HG03045 (cell line): ENCODE measurements around the gene NPM1.

ENCODE experiments used
- ATAC-seq: cut with Tn5 transposase; IDR thresholded peaks from one replicate; pipeline ENCODE4 v1.9.1; 2021; ENCODE audit warnings: mild to moderate bottlenecking, moderate library complexity; ENCODE audit not compliant: unreplicated experiment

Gene NPM1

DNA sequence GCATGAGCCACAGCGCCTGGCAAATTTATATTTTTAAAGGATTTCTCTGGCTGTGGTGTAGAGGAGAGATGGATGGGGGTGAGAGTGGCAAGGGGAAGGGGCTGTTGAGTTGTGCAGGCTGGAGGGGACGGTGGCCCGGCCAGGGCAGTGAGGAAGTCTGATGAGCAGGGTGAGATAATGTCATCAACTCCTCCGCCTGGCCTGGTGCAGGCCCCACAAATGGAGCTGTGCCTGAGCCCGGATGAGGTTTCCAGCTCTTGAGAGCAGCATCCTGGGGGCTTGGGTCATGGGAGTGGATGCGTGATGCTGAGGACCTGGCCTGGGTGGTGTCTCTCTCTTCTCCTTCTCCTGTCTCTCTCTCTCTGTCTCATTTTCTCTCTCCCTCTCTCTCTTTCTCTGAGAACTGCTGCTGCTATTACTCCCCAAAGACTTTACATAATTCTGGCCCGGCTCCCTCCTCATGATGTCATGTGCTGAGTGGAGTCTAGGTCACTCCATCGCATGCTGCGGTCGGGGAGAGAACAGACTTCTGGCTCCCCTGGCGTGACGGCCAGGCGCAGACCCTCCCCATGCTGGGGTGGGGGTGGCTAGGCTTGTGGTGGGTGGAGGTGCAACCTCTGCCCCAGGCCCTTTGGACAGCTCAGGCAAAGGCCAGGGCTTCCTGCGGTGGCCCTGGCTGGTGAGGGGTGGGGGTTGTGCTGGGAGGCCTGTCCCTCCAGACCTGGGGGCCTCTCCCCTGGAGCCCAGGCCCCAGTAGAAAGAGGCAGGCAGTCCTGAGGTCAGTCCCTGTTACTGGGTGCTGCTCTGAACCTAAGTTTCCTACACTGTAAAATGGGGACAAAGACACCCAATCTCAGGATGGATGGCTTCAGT is 58.2 kb downstream of the NPM1 start:
- ATAC-seq, result no peak

- ATAC-seq, result no peak
Observed at GRCh38 chr5:171447226-171447625, 59.6 kb downstream of the NPM1 start.

DNA sequence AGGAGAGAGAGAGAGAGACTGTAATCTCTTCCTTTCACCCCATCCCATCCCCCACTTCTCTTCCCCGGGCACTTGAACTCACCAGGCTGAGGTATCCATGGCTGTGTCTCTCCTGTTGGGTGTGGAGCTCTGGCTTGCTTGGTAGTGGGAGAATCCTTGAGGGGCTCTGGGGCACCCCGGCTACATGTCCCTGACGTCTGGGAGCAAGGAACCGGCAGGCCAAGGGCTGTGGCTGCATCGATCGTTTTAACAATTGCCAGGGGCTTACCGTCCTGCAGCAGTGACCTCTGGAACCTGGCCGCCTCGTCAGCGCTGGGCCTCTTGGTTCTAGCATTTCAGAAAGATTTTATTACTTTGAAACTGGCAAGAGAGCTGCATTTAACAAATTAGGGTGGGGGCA is 61.8 kb downstream of the NPM1 start:
- ATAC-seq, result no peak

- no peak for ATAC-seq
Observed at GRCh38 chr5:171450423-171451331, 63.0 kb downstream of the NPM1 start.

DNA sequence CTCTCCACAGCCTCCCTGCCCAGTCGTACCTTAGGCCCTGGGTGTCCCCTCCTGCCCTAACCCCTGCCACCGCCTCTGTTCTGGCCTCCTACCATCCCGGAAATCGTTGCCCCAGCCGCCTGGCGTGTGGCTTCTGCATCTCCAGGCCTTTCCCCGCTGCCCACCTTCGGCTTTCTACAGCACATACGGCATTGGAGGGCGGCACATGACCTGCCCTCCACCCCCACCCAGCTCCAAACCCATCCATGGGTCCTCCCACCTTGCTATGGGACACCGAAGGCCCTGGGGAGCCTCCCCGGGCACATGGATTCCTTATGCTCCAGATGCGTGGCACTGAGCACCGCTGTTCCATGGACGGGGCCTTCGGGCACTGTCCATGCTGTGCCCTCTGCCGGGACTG is 63.8 kb downstream of the NPM1 start:
- no peak for ATAC-seq

DNA sequence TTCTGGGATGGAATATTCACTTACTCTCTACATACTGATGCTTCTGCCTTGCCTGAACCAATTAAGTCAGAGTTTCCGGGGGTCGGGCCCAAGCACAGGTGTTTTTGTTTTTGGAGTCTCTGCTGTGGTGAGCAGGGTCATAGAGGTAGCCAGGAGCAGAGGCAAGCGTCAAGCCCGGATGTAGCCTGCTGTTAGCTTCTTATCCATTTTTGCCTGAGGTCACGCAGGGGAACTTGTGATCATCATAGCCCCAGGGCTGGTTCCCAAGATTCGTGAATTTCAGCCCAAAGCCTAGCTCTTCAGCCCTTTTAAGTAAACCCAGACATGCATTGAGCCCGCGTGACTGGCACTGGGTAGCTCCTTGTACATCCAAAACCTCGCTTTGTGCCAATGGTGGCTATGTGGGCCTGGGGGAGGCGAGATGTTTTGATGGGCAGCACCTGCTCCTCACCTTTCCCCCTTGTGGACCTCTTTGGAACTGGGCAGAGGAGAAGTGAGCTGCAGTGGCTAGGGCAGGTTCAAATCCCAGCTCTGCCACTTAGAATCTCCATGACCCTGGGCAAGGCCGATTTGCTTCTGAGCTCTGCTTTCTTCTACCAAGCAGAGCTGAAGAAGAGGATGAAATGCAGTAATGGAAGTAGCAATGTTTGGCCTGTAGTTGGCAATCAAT is 65.5 kb downstream of the NPM1 start:
- ATAC-seq, result no peak

DNA sequence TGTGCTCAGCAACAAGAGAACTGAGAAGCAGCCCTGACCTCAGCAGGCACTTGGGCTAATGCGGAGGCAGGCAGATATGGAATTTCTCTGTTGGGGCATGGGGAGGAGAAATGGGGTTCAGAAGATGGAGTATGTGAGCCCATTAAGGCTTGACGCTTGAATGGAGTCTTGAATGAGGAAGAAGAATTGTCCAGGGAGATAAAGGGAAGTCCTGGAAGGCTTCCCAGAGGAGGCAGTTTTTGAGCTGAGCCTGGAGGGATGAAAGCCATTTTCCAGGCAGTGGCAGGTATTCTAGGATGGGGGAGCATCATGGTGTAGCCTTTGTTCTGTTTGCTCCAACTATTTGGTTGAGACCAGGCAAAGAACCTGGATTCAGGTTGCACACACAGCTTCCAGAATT is 66.3 kb downstream of the NPM1 start:
- no peak for ATAC-seq

GRCh38 chr5:171454549-171454948 is 66.9 kb downstream of the NPM1 start:
- ATAC-seq, result no peak

DNA sequence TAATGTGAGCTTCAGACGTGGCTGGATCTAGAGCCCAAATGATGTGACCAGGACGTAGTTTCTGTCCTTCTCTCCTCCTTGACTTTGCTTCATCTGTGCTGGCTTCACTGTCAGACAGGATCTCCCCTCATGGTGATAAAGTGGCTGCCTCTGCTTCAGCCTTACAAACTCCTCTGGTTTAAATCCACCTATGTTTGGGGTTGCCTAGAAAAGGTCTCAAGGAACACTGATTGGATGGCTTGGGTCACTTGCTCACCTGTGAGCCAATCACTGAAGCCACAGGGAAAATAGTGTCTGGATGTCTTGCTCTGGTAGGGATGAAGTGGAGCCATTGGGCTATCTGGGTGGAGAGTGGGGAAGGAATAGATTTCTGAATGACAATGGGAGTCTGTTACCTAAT is 67.9 kb downstream of the NPM1 start:
- ATAC-seq, result no peak

DNA sequence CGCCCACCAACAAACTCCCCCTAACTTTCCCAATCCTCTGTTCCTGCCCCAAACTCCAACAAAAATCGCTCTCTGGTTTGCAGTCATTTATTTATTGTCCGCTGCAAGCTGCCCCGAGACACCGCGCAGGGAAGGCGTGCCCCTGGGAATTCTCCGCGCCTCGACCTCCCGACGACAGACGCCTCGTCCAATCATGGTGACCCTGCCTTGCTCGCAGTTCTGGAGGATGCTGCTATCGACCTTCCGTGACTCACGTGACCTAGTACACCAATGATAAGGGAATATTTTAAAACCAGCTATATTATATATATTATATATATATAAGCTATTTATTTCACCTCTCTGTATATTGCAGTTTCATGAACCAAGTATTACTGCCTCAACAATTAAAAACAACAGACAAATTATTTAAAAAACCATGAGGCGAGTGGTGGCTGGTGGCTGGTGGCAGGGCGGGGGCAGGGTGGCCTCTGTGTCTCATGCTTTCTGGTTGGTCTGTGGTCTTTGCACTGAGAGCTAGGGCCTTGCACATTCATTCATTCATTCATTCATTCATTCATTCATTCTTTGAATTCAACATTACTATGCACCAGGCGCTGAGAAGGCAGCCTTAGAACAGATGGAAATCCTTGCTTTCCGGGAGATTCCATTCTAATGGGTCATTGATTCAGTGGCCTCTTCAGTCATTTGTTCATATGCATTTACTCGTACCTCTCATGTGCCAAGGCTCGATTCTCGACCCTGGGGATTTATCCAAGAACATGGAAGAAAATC is 69.7 kb downstream of the NPM1 start:
- ATAC-seq, result no peak

GRCh38 chr5:171459839-171460238 is 72.2 kb downstream of the NPM1 start:
- ATAC-seq, result no peak
